Activated CD4-positive, alpha-beta T cell treated with anti-CD3 and anti-CD28 coated beads, Interleukin-2, amount 10 ng/mL, durations not matched to agents 7 days and 5 days (primary cell): ENCODE measurements around the gene PCGF3. TPM values are rescaled to one million over a fixed set of nuclear protein-coding genes. Genes with fewer than 3 reads are reported as not detected.

Source experiments
- CTCF ChIA-PET: fragments of 350-600 bp; sonication (Branson Sonifier 250); formaldehyde crosslinking; loops from one replicate; lab custom pipeline; 2021; ENCODE audit warnings: antibody characterized with exemption; lab: Charles Lee
- POLR2A ChIA-PET: fragments of 350-600 bp; sonication (Branson Sonifier 250); formaldehyde crosslinking; loops from one replicate; lab custom pipeline; 2021; ENCODE audit warnings: antibody characterized with exemption; lab: Charles Lee
- DNase-seq: peaks from one replicate; pipeline ENCODE4 v3.0.0-alpha.2; 2020
- H3K27ac Mint-ChIP-seq: one replicate; pipeline ENCODE4 v1.8.0; 2021; ENCODE audit warnings: mild to moderate bottlenecking, moderate library complexity, mixed read lengths
- H3K27me3 Mint-ChIP-seq: one replicate; pipeline ENCODE4 v1.8.0; 2021; ENCODE audit warnings: mixed read lengths
- H3K36me3 Mint-ChIP-seq: one replicate; pipeline ENCODE4 v1.8.0; 2021; ENCODE audit warnings: low read depth, mixed read lengths
- H3K4me1 Mint-ChIP-seq: one replicate; pipeline ENCODE4 v1.8.0; 2021; ENCODE audit warnings: mixed read lengths
- H3K4me3 Mint-ChIP-seq: one replicate; pipeline ENCODE4 v1.8.0; 2021; ENCODE audit warnings: mild to moderate bottlenecking, moderate library complexity, mixed read lengths
- H3K9me3 Mint-ChIP-seq: one replicate; pipeline ENCODE4 v1.8.0; 2021; ENCODE audit warnings: mixed read lengths
- total RNA-seq, 2 experiments: library from RNA; stranded (reverse); gene quantifications; one replicate each; pipeline ENCODE4 v1.2.3, GENCODE V29; 2021

Gene PCGF3
- total RNA-seq, 2 experiments from 2014 or later: 34.9 to 36.8 TPM

DNA sequence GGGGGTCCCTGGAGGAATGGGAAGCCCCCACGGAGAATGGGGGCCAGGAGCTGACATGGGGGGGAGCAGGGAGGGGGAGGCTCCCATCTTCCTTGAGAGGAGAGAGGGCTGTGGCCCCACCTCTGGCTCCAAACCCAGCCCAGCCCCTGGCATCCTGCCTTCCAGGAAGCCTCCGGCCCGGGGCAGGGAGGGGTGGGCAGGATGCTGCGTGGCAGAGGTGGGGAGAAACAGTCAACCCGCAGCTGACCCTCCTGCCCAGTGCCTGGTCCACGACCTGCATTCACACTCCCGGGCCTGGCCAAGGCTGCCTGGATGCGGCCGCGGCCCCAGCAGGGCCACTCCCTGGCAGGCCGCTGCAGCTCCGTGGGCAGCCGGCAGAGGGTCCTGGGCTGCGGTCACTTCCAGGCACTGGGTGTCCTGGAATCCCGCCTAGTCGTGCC lies 81.2 kb downstream of the PCGF3 start:
- ChIA-PET CTCF (interaction anchor here (0.6 kb wide), 1 partner anchor 429 kb away, joined by 3 read pairs; no protein-coding TSS in a partner anchor), POLR2A (no interaction called here)
- H3K4me1 Mint-ChIP-seq: peaks cover 28% of the 10 kb centered on the region
- no peaks in the 10 kb centered on the region for H3K9me3 Mint-ChIP-seq
- DNase-seq: no peak
- no peak overlapping the region for H3K27ac Mint-ChIP-seq
- H3K4me3 Mint-ChIP-seq: no peak overlapping the region
- peaks cover 26% of the 10 kb centered on the region for H3K27me3 Mint-ChIP-seq
- peaks cover 2% of the 10 kb centered on the region for H3K36me3 Mint-ChIP-seq

- Mint-ChIP-seq H3K4me3 (no peak overlapping the region), H3K27me3 (peaks cover 29% of the 10 kb centered on the region), H3K9me3 (no peaks in the 10 kb centered on the region), H3K36me3 (peaks cover 2% of the 10 kb centered on the region), H3K27ac (no peak overlapping the region), H3K4me1 (peaks cover 24% of the 10 kb centered on the region)
- DNase-seq: no peak
- CTCF ChIA-PET: no interaction called here
- POLR2A ChIA-PET: no interaction called here
Measured at GRCh38 chr4:787561-787981, 81.9 kb downstream of the PCGF3 start.

- no peaks in the 10 kb centered on the region for H3K9me3 Mint-ChIP-seq
- peaks cover 26% of the 10 kb centered on the region for H3K4me1 Mint-ChIP-seq
- CTCF ChIA-PET: no interaction called here
- H3K36me3 Mint-ChIP-seq: peaks cover 2% of the 10 kb centered on the region
- DNase-seq: no peak
- no peak overlapping the region for H3K27ac Mint-ChIP-seq
- peaks cover 35% of the 10 kb centered on the region for H3K27me3 Mint-ChIP-seq
- POLR2A ChIA-PET: no interaction called here
- no peak overlapping the region for H3K4me3 Mint-ChIP-seq
Measured at GRCh38 chr4:788006-788635, 82.5 kb downstream of the PCGF3 start.

- POLR2A ChIA-PET: no interaction called here
- CTCF ChIA-PET: no interaction called here
- Mint-ChIP-seq H3K27ac (no peak overlapping the region), H3K9me3 (no peaks in the 10 kb centered on the region), H3K27me3 (peaks cover 39% of the 10 kb centered on the region), H3K36me3 (peaks cover 2% of the 10 kb centered on the region), H3K4me1 (peaks cover 26% of the 10 kb centered on the region), H3K4me3 (no peak overlapping the region)
- DNase-seq: no peak
Measured at GRCh38 chr4:788636-789297, 83.1 kb downstream of the PCGF3 start.

- no peak overlapping the region for H3K27ac Mint-ChIP-seq
Measured at GRCh38 chr4:789571-790465, 84.2 kb downstream of the PCGF3 start.

GRCh38 chr4:790466-790820 lies 84.8 kb downstream of the PCGF3 start:
- no peak overlapping the region for H3K4me3 Mint-ChIP-seq

More at GRCh38 chr4:789571-790465, 84.2 kb downstream of the PCGF3 start:
- Mint-ChIP-seq H3K4me1 (peaks cover 33% of the 10 kb centered on the region), H3K27me3 (peaks cover 42% of the 10 kb centered on the region), H3K9me3 (no peaks in the 10 kb centered on the region), H3K4me3 (no peak overlapping the region), H3K36me3 (peaks cover 2% of the 10 kb centered on the region)
- DNase-seq: no peak
- ChIA-PET CTCF (no interaction called here), POLR2A (no interaction called here)

DNA sequence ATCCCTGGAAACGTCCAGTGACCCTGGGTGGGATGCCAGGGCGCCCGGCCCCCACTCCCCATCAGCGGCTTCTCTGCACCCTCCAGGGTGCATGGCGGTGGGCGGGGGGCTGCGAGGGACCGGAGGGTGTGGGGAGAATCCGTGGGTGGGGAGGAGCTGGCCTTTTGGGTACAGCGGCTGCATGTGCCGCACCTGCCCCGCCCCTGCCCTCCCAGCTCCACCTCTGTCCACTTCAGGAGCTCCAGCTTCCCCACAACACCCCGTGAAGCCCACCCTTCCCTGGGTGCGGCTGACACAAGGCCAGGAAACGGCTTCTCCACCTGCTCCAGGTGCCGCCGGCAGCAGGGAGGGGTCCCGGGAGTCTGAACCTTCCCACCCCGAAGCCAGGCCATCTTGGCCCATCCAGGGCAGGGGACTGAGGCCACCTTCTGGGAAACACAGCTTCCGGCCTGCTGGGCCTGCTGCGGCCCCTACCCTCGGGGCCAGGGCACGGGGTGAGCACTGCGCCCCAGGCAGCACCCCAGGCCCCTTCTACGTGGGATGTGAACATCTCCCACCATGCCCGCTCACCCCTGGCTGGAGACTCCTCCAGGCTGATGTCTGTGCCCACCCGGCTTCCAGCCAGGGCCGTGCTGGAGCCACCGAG lies 85.7 kb downstream of the PCGF3 start:
- no peak overlapping the region for H3K27ac Mint-ChIP-seq
- ChIA-PET CTCF (no interaction called here), POLR2A (no interaction called here)
- H3K4me3 Mint-ChIP-seq: no peak overlapping the region
- peaks cover 43% of the 10 kb centered on the region for H3K27me3 Mint-ChIP-seq
- no peak for DNase-seq
- peaks cover 2% of the 10 kb centered on the region for H3K36me3 Mint-ChIP-seq
- no peaks in the 10 kb centered on the region for H3K9me3 Mint-ChIP-seq
- peaks cover 32% of the 10 kb centered on the region for H3K4me1 Mint-ChIP-seq

More at GRCh38 chr4:790466-790820, 84.8 kb downstream of the PCGF3 start:
- ChIA-PET POLR2A (no interaction called here), CTCF (no interaction called here)
- no peak overlapping the region for H3K27ac Mint-ChIP-seq
- no peak for DNase-seq
- H3K27me3 Mint-ChIP-seq: peaks cover 39% of the 10 kb centered on the region
- H3K36me3 Mint-ChIP-seq: peaks cover 2% of the 10 kb centered on the region
- H3K9me3 Mint-ChIP-seq: no peaks in the 10 kb centered on the region
- peaks cover 32% of the 10 kb centered on the region for H3K4me1 Mint-ChIP-seq

DNA sequence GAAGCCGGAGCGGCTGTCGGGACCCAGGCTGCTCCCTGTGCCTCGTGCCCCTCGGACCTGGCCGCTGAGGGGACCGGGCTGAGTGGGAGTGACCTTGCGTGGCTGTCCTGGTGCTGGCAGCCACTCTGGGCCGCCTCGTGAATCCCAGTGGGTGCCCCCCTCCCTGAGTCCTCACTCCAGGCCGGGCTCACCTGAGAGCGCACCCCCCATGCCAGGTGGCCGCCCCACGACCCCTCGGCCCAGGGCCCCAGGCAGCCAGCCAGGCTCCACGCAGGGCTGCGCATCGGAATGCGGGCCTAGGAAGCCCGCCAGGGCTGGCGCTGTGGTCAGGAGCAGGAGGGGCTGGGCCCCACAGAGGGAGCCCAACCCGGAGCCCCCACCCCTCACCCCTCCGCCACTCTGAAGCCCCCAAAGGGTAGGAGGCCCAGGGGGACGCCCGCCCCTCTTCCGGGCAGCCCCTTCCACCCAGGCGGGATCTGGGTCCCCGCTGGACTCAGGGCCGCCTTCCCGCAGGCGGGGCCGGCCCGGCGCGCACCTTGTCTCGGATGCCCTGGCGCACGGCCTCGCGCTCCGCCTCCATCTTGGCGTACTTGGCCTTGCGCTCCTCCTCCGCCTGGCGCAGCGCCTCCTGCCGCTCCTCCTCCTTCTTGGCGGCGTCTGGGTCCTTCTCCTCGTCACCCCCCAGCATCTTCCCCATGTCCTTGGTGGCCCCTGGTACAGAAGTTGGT lies 86.4 kb downstream of the PCGF3 start:
- H3K9me3 Mint-ChIP-seq: no peaks in the 10 kb centered on the region
- peaks cover 50% of the 10 kb centered on the region for H3K27me3 Mint-ChIP-seq
- CTCF ChIA-PET: interaction anchor here (1.7 kb wide), 1 partner anchor 9 kb away, joined by 10 read pairs; no protein-coding TSS in a partner anchor
- DNase-seq: peak; percentile 55
- H3K27ac Mint-ChIP-seq: peak overlapping the region; percentile 72
- POLR2A ChIA-PET: no interaction called here
- H3K36me3 Mint-ChIP-seq: peaks cover 2% of the 10 kb centered on the region
- peaks cover 32% of the 10 kb centered on the region for H3K4me1 Mint-ChIP-seq
- peak overlapping the region; percentile 64 for H3K4me3 Mint-ChIP-seq

DNA sequence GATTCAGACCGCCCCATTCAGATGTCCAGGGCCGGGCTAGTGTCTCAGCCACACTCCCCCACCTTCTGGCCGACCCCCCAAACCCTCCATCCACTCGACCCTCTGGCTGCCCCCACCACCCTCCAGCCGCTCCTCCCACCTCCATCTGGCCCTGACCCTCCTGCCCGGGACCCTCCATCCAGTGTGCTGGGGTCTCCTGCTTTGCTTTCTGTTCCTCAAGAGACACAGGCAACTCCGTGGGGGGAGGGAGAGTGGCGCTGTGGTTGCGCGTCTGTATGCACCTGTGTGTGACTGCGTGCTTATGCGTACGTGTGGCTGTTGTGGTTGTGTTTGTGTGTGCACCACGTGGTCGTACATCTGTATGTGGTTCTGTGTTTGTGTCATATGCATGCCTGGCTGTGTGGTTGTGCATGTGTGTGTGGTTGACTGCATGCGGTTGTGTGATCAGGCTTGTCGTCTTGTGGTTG lies 87.0 kb downstream of the PCGF3 start:
- Mint-ChIP-seq H3K9me3 (no peaks in the 10 kb centered on the region), H3K4me3 (peak overlapping the region; percentile 64), H3K27ac (peak overlapping the region; percentile 72), H3K4me1 (peaks cover 27% of the 10 kb centered on the region), H3K27me3 (peaks cover 47% of the 10 kb centered on the region), H3K36me3 (no peaks in the 10 kb centered on the region)
- peak; percentile 52 for DNase-seq
- CTCF ChIA-PET: interaction anchor here (1.7 to 2.0 kb wide), 2 partner anchors 10 to 50 kb away, joined by 5 to 10 read pairs; no protein-coding TSS in a partner anchor
- POLR2A ChIA-PET: no interaction called here

DNA sequence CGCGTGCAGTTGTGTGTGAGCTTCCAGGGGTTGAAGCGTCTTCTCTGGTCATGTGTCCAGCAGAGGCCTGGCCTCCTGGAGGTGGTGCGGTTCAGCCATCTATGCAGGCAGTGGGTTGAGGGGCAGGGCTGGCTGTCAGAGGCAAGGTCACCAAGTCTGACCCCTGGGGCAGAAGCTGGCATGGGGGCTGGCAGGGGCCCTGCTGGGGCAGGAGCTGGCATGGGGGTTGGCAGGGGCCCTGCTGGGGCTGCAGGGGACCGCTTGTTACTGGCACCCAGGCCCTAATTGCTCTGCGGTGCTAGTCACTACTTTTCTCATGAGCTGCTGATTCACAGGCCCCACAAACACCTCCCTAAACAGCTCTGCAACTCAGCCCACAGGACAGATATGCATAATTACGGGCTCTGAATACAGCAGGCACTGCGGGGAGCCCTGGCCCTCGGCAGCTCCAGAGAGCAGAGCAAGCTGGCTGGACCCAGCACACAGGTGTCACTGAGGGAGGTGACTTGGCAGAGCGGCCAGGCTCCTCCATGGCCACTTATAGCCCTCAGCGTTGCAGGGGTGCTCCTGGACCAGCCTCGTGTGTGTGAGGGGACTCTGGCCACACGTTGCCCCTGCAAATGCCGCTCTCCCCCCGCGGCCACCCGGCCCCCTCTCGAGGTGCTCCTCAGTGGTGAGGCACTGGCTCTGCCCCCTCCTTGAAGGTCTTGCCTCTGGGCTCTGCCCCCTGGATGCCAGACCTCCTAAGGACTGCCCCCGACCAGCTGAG lies 87.6 kb downstream of the PCGF3 start:
- Mint-ChIP-seq H3K9me3 (no peaks in the 10 kb centered on the region), H3K36me3 (no peaks in the 10 kb centered on the region), H3K4me1 (peaks cover 26% of the 10 kb centered on the region), H3K27me3 (peaks cover 47% of the 10 kb centered on the region), H3K4me3 (peak overlapping the region; percentile 64), H3K27ac (peak overlapping the region; percentile 72)
- no peak for DNase-seq
- POLR2A ChIA-PET: interaction anchor here (0.6 kb wide), 1 partner anchor 731 kb away, joined by 3 read pairs; no protein-coding TSS in a partner anchor
- CTCF ChIA-PET: interaction anchor here (1.0 to 2.0 kb wide), 4 partner anchors 8 to 60 kb away, joined by 3 to 10 read pairs (median 4); no protein-coding TSS in a partner anchor
